Testis (tissue), 2 donors: ENCODE measurements around the gene MSTO1.
"Not testable (repeated sequence)": the region's sequence is repeated elsewhere in the genome, so short reads cannot be mapped to it uniquely, and the experiment has no call there.

Experiments
- CTCF ChIP-seq, 3 experiments: fragments of 450-650 bp in 2 of 3; fragments of 200-600 bp in 1 of 3; sonication (generic) in 1 of 3; IDR thresholded peaks; one replicate each; pipeline ENCODE4 v1.5.1; 2016 to 2019; ENCODE audit warnings: antibody characterized with exemption in 3 of 3, mild to moderate bottlenecking in 2 of 3, moderate library complexity in 1 of 3
- POLR2A ChIP-seq: fragments of 450-650 bp; IDR thresholded peaks from one replicate; pipeline ENCODE4 v1.6.1; 2017; ENCODE audit warnings: antibody characterized with exemption, mild to moderate bottlenecking, moderate library complexity

GRCh38 chr1:155610257-155610647 lies 234 bp downstream of the MSTO1 start:
- not testable (repeated sequence) for TF ChIP-seq POLR2A; CTCF (IDR thresholded peaks at IDR 0.05)
